HUES64 (cell line): ENCODE data around the gene LAYN.

Experiments
- H3K27ac ChIP-seq: 2 replicates; pipeline ENCODE4 v1.7.0; 2013; ENCODE audit warnings: low read depth, low read length, inconsistent platforms
- H3K27me3 ChIP-seq: 2 replicates; pipeline ENCODE4 v1.6.1; 2013; ENCODE audit warnings: mild to moderate bottlenecking, low read length; ENCODE audit not compliant: insufficient read depth
- H3K36me3 ChIP-seq: 2 replicates; pipeline ENCODE4 v1.6.1; 2013; ENCODE audit warnings: mild to moderate bottlenecking, low read length; ENCODE audit not compliant: insufficient read depth
- H3K4me1 ChIP-seq: 2 replicates; pipeline ENCODE4 v1.6.1; 2013; ENCODE audit warnings: mild to moderate bottlenecking, low read length, moderate library complexity; ENCODE audit not compliant: insufficient read depth
- H3K4me3 ChIP-seq: 2 replicates; pipeline ENCODE4 v1.5.1; 2013; ENCODE audit warnings: mild to moderate bottlenecking, low read length, moderate library complexity
- H3K9ac ChIP-seq: 2 replicates; pipeline ENCODE4 v1.6.1; 2013; ENCODE audit warnings: mild to moderate bottlenecking, low read depth, low read length
- H3K9me3 ChIP-seq: 2 replicates; pipeline ENCODE4 v1.6.1; 2013; ENCODE audit warnings: low read depth, low read length; ENCODE audit not compliant: insufficient read depth
- WGBS: fragments of 150-250, 120-280 bp; methylation state at CpG from one replicate; pipeline ENCODE4 v1.1.7; 2013; ENCODE audit warnings: missing lambda C conversion rate; 5-methylcytosine and 5-hydroxymethylcytosine counted together

Gene LAYN

DNA sequence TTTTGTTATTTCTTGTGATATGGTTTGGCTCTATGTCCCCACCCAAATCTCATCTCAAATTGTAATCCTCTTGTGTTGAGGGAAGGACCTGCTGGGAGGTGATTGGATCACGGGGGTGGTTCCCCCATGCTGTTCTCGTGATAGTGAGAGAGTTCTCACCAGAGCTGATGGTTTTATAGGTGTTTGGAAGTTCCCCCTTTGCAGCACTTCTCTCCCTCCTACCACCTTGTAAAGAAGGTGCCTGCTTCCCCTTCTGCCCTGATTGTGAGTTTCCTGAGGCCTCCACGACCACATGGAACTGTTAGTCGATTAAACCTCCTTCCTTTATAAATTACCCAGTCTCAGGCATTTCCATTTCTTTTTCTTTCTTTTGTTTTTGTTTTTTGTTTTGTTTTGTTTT, 37.3 kb downstream of the LAYN start:
- H3K4me3 ChIP-seq: no peak overlapping the region
- no peaks in the 10 kb centered on the region for H3K27me3 ChIP-seq
- no peak overlapping the region for H3K27ac ChIP-seq
- H3K36me3 ChIP-seq: no peaks in the 10 kb centered on the region
- WGBS: 88% methylated on average over 2 of the region's 4 CpGs
- H3K9ac ChIP-seq: no peak overlapping the region
- H3K9me3 ChIP-seq: no peaks in the 10 kb centered on the region
- no peaks in the 10 kb centered on the region; the same call in 1 of the 2 replicates for H3K4me1 ChIP-seq

DNA sequence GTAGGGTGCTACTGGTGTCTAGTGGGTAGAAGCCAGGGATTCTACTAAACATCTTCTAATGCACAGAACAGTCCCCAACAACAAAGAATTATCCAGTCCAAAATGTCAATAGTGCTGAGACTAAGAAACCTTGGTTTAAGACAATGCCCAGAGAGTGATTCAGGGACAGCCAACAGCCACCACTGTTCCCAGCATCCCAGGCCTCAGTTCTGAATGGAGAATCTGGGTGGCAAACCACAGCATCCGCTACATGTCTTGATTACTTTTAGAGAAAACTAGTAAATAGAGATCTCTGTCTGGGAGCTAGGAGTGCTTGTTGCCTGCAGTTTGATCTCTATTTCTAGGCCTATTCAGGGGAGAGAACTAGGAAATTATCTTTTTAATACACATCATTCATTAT, 40.8 kb downstream of the LAYN start:
- H3K9ac ChIP-seq: no peak overlapping the region
- 100% methylated on average over 1 of the region's 1 CpG for WGBS

DNA sequence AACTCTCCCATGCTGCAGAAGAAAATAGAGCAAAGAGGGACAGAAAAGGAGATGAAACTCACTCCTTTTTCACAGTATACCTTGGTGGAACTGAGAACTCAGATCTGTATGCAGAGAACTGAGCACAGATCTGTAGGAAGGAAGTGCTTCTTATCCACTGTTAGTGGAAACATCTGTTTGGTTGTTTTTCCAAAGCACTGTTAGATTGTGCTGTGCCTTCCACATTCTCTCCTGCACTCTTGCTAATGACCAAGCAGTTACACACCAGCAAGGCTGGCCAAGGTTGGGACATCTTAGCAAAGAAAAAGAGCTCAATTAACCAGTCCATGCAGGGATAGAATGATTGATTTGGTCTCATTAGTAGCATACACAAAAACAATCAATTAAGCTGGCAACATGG, 41.6 kb downstream of the LAYN start:
- H3K9me3 ChIP-seq: no peaks in the 10 kb centered on the region
- no peak overlapping the region for H3K9ac ChIP-seq
- H3K27ac ChIP-seq: no peak overlapping the region
- no peaks in the 10 kb centered on the region for H3K4me1 ChIP-seq
- no peaks in the 10 kb centered on the region for H3K27me3 ChIP-seq
- no peaks in the 10 kb centered on the region for H3K36me3 ChIP-seq
- H3K4me3 ChIP-seq: no peak overlapping the region

More for the DNA sequence above, 40.8 kb downstream of the LAYN start:
- Histone ChIP-seq H3K27ac (no peak overlapping the region), H3K36me3 (no peaks in the 10 kb centered on the region), H3K4me3 (no peak overlapping the region), H3K9me3 (no peaks in the 10 kb centered on the region), H3K4me1 (no peaks in the 10 kb centered on the region), H3K27me3 (no peaks in the 10 kb centered on the region)

DNA sequence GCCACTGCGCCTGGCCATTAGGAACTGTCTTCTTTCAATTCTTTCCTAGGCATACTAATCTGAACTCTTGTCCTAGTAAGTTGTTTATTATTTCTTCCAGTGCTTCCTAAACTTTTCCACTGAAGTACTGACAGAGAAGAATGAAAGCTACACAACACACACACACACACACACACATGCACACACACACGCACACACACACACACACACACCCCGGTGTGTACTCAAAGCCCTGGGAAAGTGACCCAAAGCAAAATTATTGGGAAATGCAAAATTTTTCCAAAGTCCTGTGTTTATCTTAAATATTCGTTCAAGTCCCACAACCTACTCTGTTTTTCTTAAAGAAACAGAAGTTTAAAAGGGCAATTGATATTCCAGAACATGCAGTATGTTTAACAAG, 42.4 kb downstream of the LAYN start:
- Histone ChIP-seq H3K9me3 (no peaks in the 10 kb centered on the region), H3K4me1 (no peaks in the 10 kb centered on the region), H3K36me3 (no peaks in the 10 kb centered on the region), H3K4me3 (no peak overlapping the region), H3K27ac (no peak overlapping the region), H3K9ac (no peak overlapping the region), H3K27me3 (no peaks in the 10 kb centered on the region)
- WGBS: 90% methylated on average over 4 of the region's 4 CpGs

DNA sequence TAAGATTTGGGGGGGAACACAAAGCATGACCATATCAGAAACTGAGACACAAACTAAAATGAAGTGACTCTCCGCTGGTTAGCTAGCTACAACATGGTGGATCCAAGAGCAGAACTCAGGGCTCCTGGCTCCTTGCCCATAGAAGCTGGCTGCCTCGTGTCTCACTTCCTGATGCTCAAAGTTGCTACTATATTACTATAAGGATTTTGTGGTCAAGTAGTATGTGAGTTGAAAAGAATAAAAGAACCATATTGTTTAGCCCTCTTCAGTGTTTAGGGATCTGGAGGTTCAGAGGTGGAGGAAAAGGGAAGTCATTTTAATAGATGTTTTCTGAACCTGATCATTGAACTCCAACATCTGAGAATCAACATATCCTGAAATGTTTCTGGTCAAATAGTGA, 44.9 kb downstream of the LAYN start:
- no peaks in the 10 kb centered on the region for H3K36me3 ChIP-seq
- H3K9ac ChIP-seq: no peak overlapping the region
- WGBS: 91% methylated on average over 2 of the region's 2 CpGs
- no peaks in the 10 kb centered on the region for H3K27me3 ChIP-seq
- no peak overlapping the region for H3K4me3 ChIP-seq
- H3K27ac ChIP-seq: no peak overlapping the region
- no peaks in the 10 kb centered on the region for H3K4me1 ChIP-seq
- no peaks in the 10 kb centered on the region for H3K9me3 ChIP-seq

DNA sequence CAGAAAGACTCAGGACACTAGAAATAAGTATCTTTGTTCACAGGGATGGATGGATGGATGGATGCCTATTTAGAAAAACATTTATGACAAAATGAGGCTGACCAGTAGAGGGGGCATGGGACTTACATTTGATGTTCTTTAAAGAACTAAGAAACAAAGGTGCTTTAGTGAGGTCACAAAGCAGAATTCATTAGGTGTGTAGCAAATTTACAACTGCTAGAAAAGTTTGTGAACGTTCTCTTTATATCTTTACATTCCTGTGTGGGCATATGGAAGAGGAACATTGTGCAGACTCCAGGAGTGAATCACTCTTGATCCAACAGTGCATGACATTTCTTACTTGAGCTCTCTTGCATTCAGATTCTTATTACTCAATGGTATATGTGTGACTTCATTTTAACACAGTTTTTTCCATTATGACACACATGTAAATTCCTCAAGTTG, 45.9 kb downstream of the LAYN start:
- H3K36me3 ChIP-seq: no peaks in the 10 kb centered on the region
- H3K9me3 ChIP-seq: no peaks in the 10 kb centered on the region
- 0% methylated on average over 1 of the region's 1 CpG for WGBS
- no peaks in the 10 kb centered on the region for H3K4me1 ChIP-seq
- no peak overlapping the region for H3K4me3 ChIP-seq
- H3K9ac ChIP-seq: no peak overlapping the region
- no peaks in the 10 kb centered on the region for H3K27me3 ChIP-seq
- H3K27ac ChIP-seq: no peak overlapping the region

DNA sequence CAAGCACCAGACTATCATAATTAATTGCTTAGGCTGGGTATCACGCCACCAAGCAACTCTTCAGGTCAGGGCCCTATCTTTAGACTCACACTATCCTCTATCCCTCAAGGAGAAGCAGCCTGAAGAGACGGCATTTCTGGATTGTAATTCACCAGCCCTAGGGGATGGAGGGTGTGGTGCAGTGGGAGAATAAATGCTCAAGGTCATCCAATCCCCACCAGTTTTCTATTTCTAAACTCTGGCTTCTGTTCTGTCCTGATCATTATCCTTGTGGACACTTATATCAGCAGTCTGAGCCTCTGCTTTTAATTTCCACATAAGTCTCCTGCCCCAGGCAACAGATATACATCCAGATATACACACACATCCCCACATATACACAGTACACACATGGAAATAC, 48.6 kb downstream of the LAYN start:
- 78% methylated on average over 1 of the region's 2 CpGs for WGBS

DNA sequence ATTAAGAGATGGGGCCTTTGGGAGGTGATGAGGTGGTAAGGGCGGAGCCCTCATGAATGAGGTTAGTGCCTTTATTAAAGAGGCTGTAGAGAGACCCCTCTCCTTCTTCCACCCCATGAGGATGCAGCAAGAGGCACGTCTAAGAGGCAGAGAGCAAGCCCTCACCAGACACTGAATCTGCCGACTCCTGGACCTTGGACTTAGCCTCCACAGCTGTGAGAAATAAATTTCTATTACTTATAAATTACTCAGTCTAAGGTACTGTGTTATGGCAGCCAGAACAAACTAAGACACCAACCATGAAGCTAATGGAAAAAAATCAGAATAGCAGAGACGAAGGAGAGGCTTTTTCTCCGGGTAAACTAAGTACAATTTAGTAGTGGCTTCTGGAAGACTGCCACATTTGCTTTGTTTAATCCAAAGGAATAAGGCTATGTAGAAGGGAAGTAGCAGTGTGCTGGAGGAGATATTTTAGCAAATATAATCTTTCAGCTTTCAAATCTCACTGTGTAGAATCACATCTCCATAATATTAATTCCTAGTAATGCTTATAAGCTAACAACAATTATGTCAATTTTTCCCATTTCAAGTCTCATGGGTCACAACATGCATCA, 49.5 kb downstream of the LAYN start:
- Histone ChIP-seq H3K27ac (no peak overlapping the region), H3K27me3 (no peaks in the 10 kb centered on the region), H3K4me1 (no peaks in the 10 kb centered on the region), H3K36me3 (no peaks in the 10 kb centered on the region), H3K9me3 (no peaks in the 10 kb centered on the region), H3K4me3 (no peak overlapping the region), H3K9ac (no peak overlapping the region)
- WGBS: 90% methylated on average over 4 of the region's 5 CpGs

More for the DNA sequence above, 48.6 kb downstream of the LAYN start:
- Histone ChIP-seq H3K9me3 (no peaks in the 10 kb centered on the region), H3K27me3 (no peaks in the 10 kb centered on the region), H3K36me3 (no peaks in the 10 kb centered on the region), H3K9ac (no peak overlapping the region), H3K4me3 (no peak overlapping the region), H3K4me1 (no peaks in the 10 kb centered on the region), H3K27ac (no peak overlapping the region)

DNA sequence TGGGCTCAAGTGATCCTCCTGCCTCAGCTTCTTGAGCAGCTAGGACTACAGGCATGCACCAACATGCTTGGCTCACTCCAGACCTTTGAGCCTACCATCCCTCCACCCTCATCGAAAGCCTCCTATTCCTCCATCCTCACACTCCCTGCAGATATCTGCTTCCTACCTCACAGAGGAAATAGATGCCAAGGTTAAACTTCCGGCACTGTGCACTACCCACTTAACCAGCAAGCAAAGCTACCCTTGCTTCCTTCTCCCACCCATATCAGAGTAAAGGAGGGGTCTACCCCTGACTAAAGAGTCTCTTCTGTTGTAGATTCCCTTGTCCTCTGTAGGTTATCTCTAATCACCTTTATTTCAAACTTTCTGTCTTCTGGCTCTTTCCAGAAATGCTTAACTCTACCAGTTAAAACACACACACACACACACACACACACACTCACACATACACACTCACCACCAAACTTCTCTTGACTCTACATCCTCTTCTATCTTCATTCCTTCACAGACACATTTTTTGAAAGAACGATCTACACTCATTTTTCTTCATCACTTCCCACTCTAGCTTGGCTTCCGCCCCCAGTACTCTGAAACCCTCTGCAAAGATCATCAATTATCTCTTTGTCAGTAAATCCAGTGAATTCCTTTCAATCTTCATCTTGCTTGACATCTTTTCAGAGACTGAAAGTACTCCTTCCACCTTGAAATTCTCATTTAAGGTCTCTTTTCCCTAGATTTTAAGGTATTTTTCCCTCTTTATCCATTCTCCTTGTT, 50.9 kb downstream of the LAYN start:
- WGBS: 94% methylated on average over 4 of the region's 4 CpGs
- Histone ChIP-seq H3K27ac (no peak overlapping the region), H3K4me1 (no peaks in the 10 kb centered on the region), H3K27me3 (no peaks in the 10 kb centered on the region), H3K9me3 (no peaks in the 10 kb centered on the region), H3K4me3 (no peak overlapping the region), H3K9ac (no peak overlapping the region), H3K36me3 (no peaks in the 10 kb centered on the region)

DNA sequence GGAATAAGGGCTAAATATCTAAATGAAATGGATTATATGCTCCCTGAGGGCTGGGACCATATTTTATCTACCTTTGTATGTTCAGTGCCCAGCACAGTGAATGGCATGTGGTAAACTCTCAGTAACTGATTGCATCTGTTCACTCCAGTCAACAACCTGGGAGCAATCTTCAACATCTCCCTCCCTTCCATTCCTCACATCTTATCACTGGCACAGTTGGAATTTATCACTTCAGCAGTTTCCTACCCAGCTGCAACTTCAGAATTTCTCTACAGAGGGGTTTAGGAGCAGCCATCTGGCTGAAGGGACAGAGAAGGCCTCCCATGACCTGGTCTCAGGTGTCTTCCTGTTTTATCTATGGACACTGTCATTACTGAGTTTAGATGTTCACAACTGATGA, 52.0 kb downstream of the LAYN start:
- Histone ChIP-seq H3K4me3 (no peak overlapping the region), H3K36me3 (no peaks in the 10 kb centered on the region), H3K9ac (no peak overlapping the region), H3K4me1 (no peaks in the 10 kb centered on the region), H3K9me3 (no peaks in the 10 kb centered on the region), H3K27ac (no peak overlapping the region), H3K27me3 (no peaks in the 10 kb centered on the region)

DNA sequence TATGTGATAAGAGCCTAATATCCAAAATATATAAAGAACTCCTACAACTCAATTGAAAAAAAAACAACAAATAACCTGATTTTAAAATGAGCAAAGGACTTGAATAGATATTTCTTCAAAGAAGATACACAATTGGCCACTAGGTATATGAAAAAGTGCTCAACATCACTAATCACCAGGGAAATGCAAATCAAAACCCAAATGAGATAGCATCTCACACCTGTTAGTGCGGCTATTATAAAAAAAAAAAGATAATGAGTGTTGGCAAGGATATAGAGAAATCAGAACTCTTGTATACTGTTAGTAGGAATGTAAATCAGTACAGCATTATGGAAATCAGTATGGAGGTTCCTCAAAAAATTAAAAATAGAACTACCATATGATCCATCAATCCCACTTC, 55.8 kb downstream of the LAYN start:
- H3K9me3 ChIP-seq: no peaks in the 10 kb centered on the region
- no peak overlapping the region for H3K4me3 ChIP-seq
- no peaks in the 10 kb centered on the region for H3K36me3 ChIP-seq
- H3K4me1 ChIP-seq: 0 out of 2 replicates have a peak, but pooled peaks cover under 1% of the 10 kb centered on the region
- H3K27ac ChIP-seq: no peak overlapping the region
- 100% methylated on average over 1 of the region's 1 CpG for WGBS
- peaks cover 9% of the 10 kb centered on the region for H3K27me3 ChIP-seq
- H3K9ac ChIP-seq: no peak overlapping the region
